GM10847 (cell line): ENCODE data around the gene PACS1.

ENCODE experiments used
- POLR2A ChIP-seq: IDR thresholded peaks from 2 replicates; pipeline ENCODE4 v1.6.1; 2011; ENCODE audit not compliant: insufficient read length; ENCODE audit errors: extremely low read depth

Gene PACS1

GRCh38 chr11:66083767-66084166 is 13.7 kb downstream of the PACS1 start:
- no peak for TF ChIP-seq POLR2A

GRCh38 chr11:66084821-66085475 is 14.9 kb downstream of the PACS1 start:
- TF ChIP-seq POLR2A: no peak

- TF ChIP-seq POLR2A: no peak
Observed at GRCh38 chr11:66087148-66087908, 17.3 kb downstream of the PACS1 start.

DNA sequence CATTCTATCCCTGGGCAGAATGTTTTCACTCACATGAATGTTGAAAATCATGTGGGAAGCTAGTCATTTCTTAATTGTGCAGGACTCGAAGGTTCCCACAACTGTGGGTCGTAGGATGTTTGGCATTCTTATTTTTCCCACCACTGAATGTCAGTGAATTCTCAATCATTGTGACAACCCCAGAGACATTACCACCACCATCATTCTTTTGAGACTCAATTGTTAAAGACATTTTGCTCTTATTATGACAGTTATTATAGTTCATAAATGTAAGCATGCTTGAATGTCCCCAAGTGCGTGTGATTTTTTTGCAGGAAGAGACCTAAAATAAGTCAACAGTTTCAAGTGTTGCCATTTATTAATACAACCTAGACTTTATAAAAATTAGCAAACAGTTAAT is 19.0 kb downstream of the PACS1 start:
- TF ChIP-seq POLR2A: no peak

GRCh38 chr11:66090288-66090687 is 20.2 kb downstream of the PACS1 start:
- TF ChIP-seq POLR2A: no peak

DNA sequence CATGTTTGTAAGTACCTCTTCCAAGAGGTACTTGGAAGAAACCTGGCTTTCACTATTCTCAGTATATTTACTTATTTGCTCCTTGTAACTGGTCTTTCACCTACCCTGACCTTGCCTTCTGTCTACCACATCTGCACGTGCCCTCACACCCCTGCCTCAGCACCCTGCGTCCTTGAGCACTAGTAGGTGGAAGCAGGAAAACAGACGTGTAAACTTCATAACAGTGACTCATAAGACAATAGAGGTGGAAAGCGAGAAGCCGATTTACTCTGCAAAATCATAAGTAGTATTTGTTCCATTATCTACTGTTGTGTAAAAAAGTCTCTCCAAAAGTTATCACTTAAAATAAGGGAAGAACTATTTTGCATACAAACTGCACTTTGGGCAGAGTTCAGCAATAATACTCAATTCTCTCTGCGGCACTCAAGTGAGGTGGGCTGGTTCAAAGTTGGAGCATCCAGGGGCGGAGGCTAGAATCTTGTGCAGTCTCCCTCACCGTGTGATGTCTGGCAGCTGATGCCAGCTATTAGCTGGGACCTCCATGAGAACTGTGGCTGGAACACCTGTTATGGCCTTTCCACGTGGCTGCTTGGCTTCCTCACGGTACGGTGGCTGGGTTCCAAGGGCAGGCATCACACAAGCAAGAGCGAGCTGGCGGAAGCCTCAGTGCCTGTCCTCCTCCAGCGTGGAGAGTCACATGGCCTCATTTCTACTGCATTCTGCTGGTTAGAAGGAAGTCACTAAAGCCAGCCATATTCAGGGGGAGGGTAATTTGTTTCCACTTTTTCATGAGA is 30.4 kb downstream of the PACS1 start:
- peak; percentile 14 for TF ChIP-seq POLR2A

- no peak for TF ChIP-seq POLR2A
Observed at GRCh38 chr11:66101066-66101464, 31.0 kb downstream of the PACS1 start.

GRCh38 chr11:66104057-66104638 is 34.1 kb downstream of the PACS1 start:
- no peak for TF ChIP-seq POLR2A

GRCh38 chr11:66106786-66107599 is 36.9 kb downstream of the PACS1 start:
- TF ChIP-seq POLR2A: no peak

GRCh38 chr11:66107600-66108510 is 37.8 kb downstream of the PACS1 start:
- TF ChIP-seq POLR2A: no peak

GRCh38 chr11:66109294-66109693 is 39.2 kb downstream of the PACS1 start:
- no peak for TF ChIP-seq POLR2A

- TF ChIP-seq POLR2A: no peak
Observed at GRCh38 chr11:66111158-66111557, 41.1 kb downstream of the PACS1 start.

DNA sequence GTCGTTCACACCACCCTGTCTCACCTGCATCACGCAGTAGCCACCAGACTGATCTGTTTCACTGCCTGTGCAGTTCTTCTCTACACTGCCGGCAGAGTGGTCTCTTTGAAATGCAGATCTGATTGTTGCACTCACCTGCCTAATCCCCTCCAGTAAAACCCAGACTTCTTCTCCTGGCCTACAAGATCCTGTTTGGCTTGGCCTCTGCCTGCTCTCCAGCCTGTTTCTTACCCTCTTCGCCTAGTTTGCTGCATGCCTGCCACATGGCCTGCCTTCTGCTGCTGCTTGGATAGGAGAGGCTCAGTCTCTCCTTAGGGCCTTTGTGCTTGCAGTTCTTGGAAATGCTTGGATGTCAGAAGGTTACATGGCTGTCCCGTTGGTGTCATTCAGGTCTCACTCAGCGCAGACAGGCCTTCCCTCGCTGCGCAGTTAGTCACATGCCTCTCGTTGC is 42.0 kb downstream of the PACS1 start:
- TF ChIP-seq POLR2A: no peak
